ENCODE results near the gene TMEM81.

DNA sequence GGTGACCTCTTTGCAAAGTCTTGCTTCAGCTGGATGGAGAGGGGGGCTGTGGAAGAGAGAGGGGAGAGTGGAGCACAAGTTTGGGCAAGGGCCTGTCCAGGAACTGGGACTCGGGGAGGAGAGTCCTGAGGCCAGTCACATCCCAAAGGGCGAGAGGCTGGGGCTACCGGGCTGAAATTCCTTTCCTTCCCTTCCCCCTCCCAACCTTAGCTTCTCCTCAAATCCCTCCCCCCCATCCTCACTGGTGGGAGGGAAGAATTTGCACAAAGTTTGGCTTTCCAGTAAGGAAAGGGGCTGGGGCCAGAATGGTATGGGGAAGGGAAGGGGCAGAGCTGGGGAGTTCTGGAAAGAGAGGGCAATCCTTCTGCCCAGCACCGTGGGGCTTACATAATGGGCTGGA, 40.4 kb downstream of the TMEM81 start:
- TF ChIP-seq, protein P1, sequence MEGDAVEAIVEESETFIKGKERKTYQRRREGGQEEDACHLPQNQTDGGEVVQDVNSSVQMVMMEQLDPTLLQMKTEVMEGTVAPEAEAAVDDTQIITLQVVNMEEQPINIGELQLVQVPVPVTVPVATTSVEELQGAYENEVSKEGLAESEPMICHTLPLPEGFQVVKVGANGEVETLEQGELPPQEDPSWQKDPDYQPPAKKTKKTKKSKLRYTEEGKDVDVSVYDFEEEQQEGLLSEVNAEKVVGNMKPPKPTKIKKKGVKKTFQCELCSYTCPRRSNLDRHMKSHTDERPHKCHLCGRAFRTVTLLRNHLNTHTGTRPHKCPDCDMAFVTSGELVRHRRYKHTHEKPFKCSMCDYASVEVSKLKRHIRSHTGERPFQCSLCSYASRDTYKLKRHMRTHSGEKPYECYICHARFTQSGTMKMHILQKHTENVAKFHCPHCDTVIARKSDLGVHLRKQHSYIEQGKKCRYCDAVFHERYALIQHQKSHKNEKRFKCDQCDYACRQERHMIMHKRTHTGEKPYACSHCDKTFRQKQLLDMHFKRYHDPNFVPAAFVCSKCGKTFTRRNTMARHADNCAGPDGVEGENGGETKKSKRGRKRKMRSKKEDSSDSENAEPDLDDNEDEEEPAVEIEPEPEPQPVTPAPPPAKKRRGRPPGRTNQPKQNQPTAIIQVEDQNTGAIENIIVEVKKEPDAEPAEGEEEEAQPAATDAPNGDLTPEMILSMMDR (IDR thresholded peaks at IDR 0.05; ENCODE audit: insufficient read depth, low read length), result no peak
- TF ChIP-seq GABPA (IDR thresholded peaks at IDR 0.05; ENCODE audit: low read depth), result no peak

All from HL-60 (cell line).